ENCODE measurements around the gene LMNA. TPM values are rescaled to one million over a fixed set of nuclear protein-coding genes. Genes with fewer than 3 reads are reported as not detected.

LMNA gene
- total RNA-seq, 1 experiment from 2014 or later: 51.0 TPM

DNA sequence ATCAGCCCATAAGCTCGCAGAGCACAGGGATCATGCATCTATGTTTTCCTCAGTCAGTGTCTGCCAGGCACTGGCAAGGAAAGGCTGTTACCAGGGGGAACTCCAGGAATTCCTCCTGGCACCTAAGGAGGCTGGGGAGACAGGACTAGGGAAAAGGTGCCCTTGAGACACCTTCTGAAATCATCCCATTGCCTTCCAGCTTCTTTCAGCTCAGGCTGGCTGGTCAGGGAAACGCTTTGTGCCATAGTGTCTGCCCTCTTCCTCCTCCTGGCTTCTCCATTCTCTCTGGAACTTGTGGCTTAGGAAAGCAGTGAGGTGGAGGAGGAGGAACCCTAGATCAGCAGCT is 13.8 kb downstream of the LMNA start:
- H3K9ac ChIP-seq (ENCODE audit: extremely low read depth, insufficient read length, low read length): no peak overlapping the region

More for the DNA sequence above, 13.8 kb downstream of the LMNA start:
- H4K5ac ChIP-seq (ENCODE audit: insufficient read length, low read depth, low read length): no peak overlapping the region
- Mint-ChIP-seq H3K36me3 (ENCODE audit: insufficient read depth in 1 of 3, low read depth in 3 of 3) (peaks cover 7 to 13% (median 9%) of the 10 kb centered on the region in 3 experiments; a peak in 5 of 7 replicates), H3K9me3 (no peaks in the 10 kb centered on the region), H3K27ac (peak overlapping the region in 2 of 3 experiments; percentile 85 to 93; a peak in 4 of 7 replicates), H3K27me3 (ENCODE audit: low read depth) (no peaks in the 10 kb centered on the region), H3K4me3 (no peak overlapping the region), H3K4me1 (peaks cover 42 to 43% of the 10 kb centered on the region in 2 experiments)
- H2AK5ac ChIP-seq (ENCODE audit: insufficient read length, low read length): no peak overlapping the region
- no peak overlapping the region for H3K27ac ChIP-seq (ENCODE audit: insufficient read length, low read depth, low read length)
- no peak overlapping the region for H3K4ac ChIP-seq (ENCODE audit: low read depth, low read length)
- no peak for DNase-seq
- no peak overlapping the region for H4K8ac ChIP-seq (replicated peaks; ENCODE audit: insufficient read length, low read depth, low read length)
- no peak overlapping the region for H4K91ac ChIP-seq (ENCODE audit: insufficient read length, low read depth, low read length)
- H3K14ac ChIP-seq (ENCODE audit: insufficient read depth, low read length): no peak overlapping the region
- peaks cover 16% of the 10 kb centered on the region for H3K4me1 ChIP-seq (ENCODE audit: insufficient read depth, low read length)
- H2BK15ac ChIP-seq (ENCODE audit: low read depth, low read length): no peak overlapping the region
- WGBS (ENCODE audit: extremely low coverage, insufficient read length, low lambda C conversion rate): no CpG with 5 or more reads among the region's 2 CpGs
- H3K9me3 ChIP-seq (ENCODE audit: control insufficient read depth, low read depth, low read length): no peaks in the 10 kb centered on the region
- H2BK120ac ChIP-seq (ENCODE audit: low read depth, low read length, poor library complexity, severe bottlenecking): no peak overlapping the region
- H4K20me1 ChIP-seq (ENCODE audit: control insufficient read depth, insufficient read depth, insufficient read length): no peaks in the 10 kb centered on the region
- TF ChIP-seq, protein P1, sequence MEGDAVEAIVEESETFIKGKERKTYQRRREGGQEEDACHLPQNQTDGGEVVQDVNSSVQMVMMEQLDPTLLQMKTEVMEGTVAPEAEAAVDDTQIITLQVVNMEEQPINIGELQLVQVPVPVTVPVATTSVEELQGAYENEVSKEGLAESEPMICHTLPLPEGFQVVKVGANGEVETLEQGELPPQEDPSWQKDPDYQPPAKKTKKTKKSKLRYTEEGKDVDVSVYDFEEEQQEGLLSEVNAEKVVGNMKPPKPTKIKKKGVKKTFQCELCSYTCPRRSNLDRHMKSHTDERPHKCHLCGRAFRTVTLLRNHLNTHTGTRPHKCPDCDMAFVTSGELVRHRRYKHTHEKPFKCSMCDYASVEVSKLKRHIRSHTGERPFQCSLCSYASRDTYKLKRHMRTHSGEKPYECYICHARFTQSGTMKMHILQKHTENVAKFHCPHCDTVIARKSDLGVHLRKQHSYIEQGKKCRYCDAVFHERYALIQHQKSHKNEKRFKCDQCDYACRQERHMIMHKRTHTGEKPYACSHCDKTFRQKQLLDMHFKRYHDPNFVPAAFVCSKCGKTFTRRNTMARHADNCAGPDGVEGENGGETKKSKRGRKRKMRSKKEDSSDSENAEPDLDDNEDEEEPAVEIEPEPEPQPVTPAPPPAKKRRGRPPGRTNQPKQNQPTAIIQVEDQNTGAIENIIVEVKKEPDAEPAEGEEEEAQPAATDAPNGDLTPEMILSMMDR (conservative IDR thresholded peaks at IDR 0.05): no peak
- no peaks in the 10 kb centered on the region for H3K79me2 ChIP-seq (ENCODE audit: insufficient read depth, low read length)
- no peak overlapping the region for H2BK20ac ChIP-seq (ENCODE audit: low read depth, low read length, poor library complexity, severe bottlenecking)
- H3K56ac ChIP-seq (ENCODE audit: insufficient read length, low read depth, low read length): no peak overlapping the region
- H3K23ac ChIP-seq (ENCODE audit: insufficient read length, low read depth, low read length): no peak overlapping the region
- no peak overlapping the region for H3K4me2 ChIP-seq (ENCODE audit: insufficient read depth, insufficient read length, low read length)
- H2BK5ac ChIP-seq (ENCODE audit: insufficient read length, low read length): no peak overlapping the region
- no peak overlapping the region for H3K18ac ChIP-seq (ENCODE audit: insufficient read length, low read depth, low read length)
- no peak overlapping the region for H2BK12ac ChIP-seq (ENCODE audit: insufficient read length, low read depth, low read length)
- no peaks in the 10 kb centered on the region for H3K27me3 ChIP-seq (ENCODE audit: insufficient read depth, low read length)
- H2AFZ ChIP-seq (ENCODE audit: low read length): no peak overlapping the region
- H3K23me2 ChIP-seq (ENCODE audit: insufficient read length, low read depth, low read length, poor library complexity, severe bottlenecking): no peaks in the 10 kb centered on the region
- no peak overlapping the region for H3T11ph ChIP-seq (ENCODE audit: low read length)
- H3K79me1 ChIP-seq (ENCODE audit: insufficient read depth, low read depth, low read length, poor library complexity, severe bottlenecking): no peaks in the 10 kb centered on the region

Data from H9 (cell line).